Left lung (tissue), 10 donors: Measurements from ENCODE around the gene PTPN22. TPM values are rescaled to one million over a fixed set of nuclear protein-coding genes. Genes with fewer than 3 reads are reported as not detected.

Source experiments
- ATAC-seq: fragments of 200-7000 bp; cut with Tn5 transposase; one replicate; pipeline ENCODE4 v1.9.1; 2020; ENCODE audit warnings: moderate library complexity
- DNase-seq, 4 donors: peaks; one replicate each; pipeline ENCODE4 v3.0.0-alpha.2; 2013 to 2020
- H3K27ac ChIP-seq, 2 donors: fragments of 200-600 bp; sonication (generic) in 1 of 2; one replicate each; pipeline versions ENCODE4 v1.5.0 to v1.8.0; 2020 to 2021
- H3K27me3 ChIP-seq, 2 donors: fragments of 200-600 bp; sonication (generic) in 1 of 2; one replicate each; pipeline versions ENCODE4 v1.5.0 to v1.8.0; 2020 to 2021
- H3K36me3 ChIP-seq, 2 donors: fragments of 200-600 bp; sonication (generic) in 1 of 2; one replicate each; pipeline versions ENCODE4 v1.5.0 to v1.8.0; 2020 to 2021
- H3K4me1 ChIP-seq, 2 donors: fragments of 200-600 bp; one replicate each; pipeline ENCODE4 v1.8.0; 2021
- H3K4me3 ChIP-seq, 2 donors: fragments of 200-600 bp; sonication (generic) in 1 of 2; one replicate each; pipeline versions ENCODE4 v1.5.0 to v1.8.0; 2020 to 2021; ENCODE audit warnings: mild to moderate bottlenecking in 1 of 2
- H3K9me3 ChIP-seq, 2 donors: fragments of 200-600 bp; sonication (generic) in 1 of 2; one replicate each; pipeline versions ENCODE4 v1.5.0 to v1.8.0; 2020 to 2021
- CTCF ChIP-seq, 2 donors: fragments of 200-600 bp; sonication (generic) in 1 of 2; IDR thresholded peaks; one replicate each; pipeline versions ENCODE4 v1.5.0 to v1.8.0; 2021; ENCODE audit warnings: antibody characterized with exemption in 2 of 2
- intact Hi-C, 2 donors: fragments of 100-400 bp; cut with DNase I; formaldehyde crosslinking; loops; one replicate each; pipeline versions ENCODE4 v1.11.2 to v1.14.2; 2022
- polyA plus RNA-seq, 6 donors: library from polyadenylated mRNA; unstranded; fragments of 120-200 nt; gene quantifications; one replicate each; pipeline ENCODE4 v1.2.1, GENCODE V29; 2013; ENCODE audit not compliant: insufficient read length in 6 of 6
- total RNA-seq, 2 donors: library from RNA; stranded (reverse); fragmentation: NEBNext Ultra II Directional; extraction: Animal tissue kit (Norgen Biotek cat#: 25700); gene quantifications; one replicate each; pipeline ENCODE4 v1.2.1, GENCODE V29; 2021
- donor health status: DM: no; HTN: yes; CAD: no.
- donor health status: DM: no; HTN: no; CAD: no.

PTPN22 gene
- total and polyA plus RNA-seq, 8 donors, result 0.62 to 10.0 (median 0.93) TPM

- peaks cover 13 to 49% of the 10 kb centered on the region in 2 donors for H3K4me1 ChIP-seq
- H3K27me3 ChIP-seq, result no peaks in the 10 kb centered on the region
- H3K36me3 ChIP-seq, result no peaks in the 10 kb centered on the region
- H3K27ac ChIP-seq, result peak overlapping the region; percentile 96 to 97
- no peaks in the 10 kb centered on the region for H3K9me3 ChIP-seq
- H3K4me3 ChIP-seq, result peak overlapping the region; percentile 83 to 97
- no peak for TF ChIP-seq CTCF (IDR thresholded peaks at IDR 0.05)
- intact Hi-C loops, result no loop called here
- DNase-seq (peak in 3 of 4 donors; percentile 21 to 63 (median 59)), ATAC-seq (peak; percentile 64)
These were observed 60.2 kb downstream of the PTPN22 start for GRCh38 chr1:113811156-113811887.

- TF ChIP-seq CTCF (IDR thresholded peaks at IDR 0.05), result no peak
- intact Hi-C loops, result no loop called here
- H3K4me3 ChIP-seq, result peak overlapping the region; percentile 83 to 97
- peak overlapping the region in 1 of 2 donors; percentile 46 for H3K27ac ChIP-seq
- ATAC-seq (no peak), DNase-seq (no peak)
- H3K9me3 ChIP-seq, result no peaks in the 10 kb centered on the region
- H3K4me1 ChIP-seq, result peaks cover 13 to 59% of the 10 kb centered on the region in 2 donors
- no peaks in the 10 kb centered on the region for H3K36me3 ChIP-seq
- H3K27me3 ChIP-seq, result no peaks in the 10 kb centered on the region
These were observed 61.6 kb downstream of the PTPN22 start for GRCh38 chr1:113809670-113810602.

- Histone ChIP-seq H3K9me3 (no peaks in the 10 kb centered on the region), H3K4me3 (no peak overlapping the region), H3K4me1 (peaks cover 18 to 72% of the 10 kb centered on the region in 2 donors), H3K27ac (peak overlapping the region in 1 of 2 donors; percentile 46), H3K36me3 (no peaks in the 10 kb centered on the region), H3K27me3 (no peaks in the 10 kb centered on the region)
- no peak for TF ChIP-seq CTCF (IDR thresholded peaks at IDR 0.05)
- DNase-seq, result no peak
- intact Hi-C loops, result no loop called here
- no peak for ATAC-seq
These were observed 62.9 kb downstream of the PTPN22 start for GRCh38 chr1:113808450-113809195.

- peaks cover 18 to 85% of the 10 kb centered on the region in 2 donors for H3K4me1 ChIP-seq
- DNase-seq (no peak), ATAC-seq (no peak)
- H3K27ac ChIP-seq, result peak overlapping the region in 1 of 2 donors; percentile 61
- no peak overlapping the region for H3K4me3 ChIP-seq
- intact Hi-C loops, result no loop called here
- H3K9me3 ChIP-seq, result no peaks in the 10 kb centered on the region
- H3K27me3 ChIP-seq, result no peaks in the 10 kb centered on the region
- no peak for TF ChIP-seq CTCF (IDR thresholded peaks at IDR 0.05)
- H3K36me3 ChIP-seq, result no peaks in the 10 kb centered on the region
These were observed 65.9 kb downstream of the PTPN22 start for GRCh38 chr1:113805639-113806038.
